WTC11 (cell line): ENCODE measurements around the gene COL4A1. TPM values are rescaled to one million over a fixed set of nuclear protein-coding genes. Genes with fewer than 3 reads are reported as not detected.
"Not testable (repeated sequence)": the region's sequence is repeated elsewhere in the genome, so short reads cannot be mapped to it uniquely, and the experiment has no call there.

ENCODE experiments used
- ATAC-seq: fragments of 200-7000 bp; cut with Tn5 transposase; 2 replicates; pipeline ENCODE4 v1.10.0; 2021; ENCODE audit warnings: mild to moderate bottlenecking, moderate library complexity
- CTCF ChIA-PET: fragments of 300-600 bp; sonication (Branson Sonifier 250); formaldehyde crosslinking; loops from one replicate; lab custom pipeline; 2021; ENCODE audit warnings: antibody characterized with exemption; lab: Charles Lee
- POLR2A ChIA-PET: fragments of 350-600 bp; sonication (Branson Sonifier 250); formaldehyde crosslinking; loops from one replicate; lab custom pipeline; 2021; ENCODE audit warnings: antibody characterized with exemption; lab: Charles Lee
- DNase-seq: peaks from one replicate; pipeline ENCODE4 v3.0.0; 2021; ENCODE audit warnings: low spot score
- H3K27ac Mint-ChIP-seq: 2 replicates; pipeline ENCODE4 v1.8.0; 2021; ENCODE audit warnings: mixed read lengths
- H3K27me3 Mint-ChIP-seq: 2 replicates; pipeline ENCODE4 v1.8.0; 2021; ENCODE audit warnings: low read depth, mild to moderate bottlenecking, moderate library complexity, mixed read lengths
- H3K36me3 Mint-ChIP-seq: 2 replicates; pipeline ENCODE4 v1.8.0; 2021; ENCODE audit warnings: mixed read lengths
- H3K4me1 Mint-ChIP-seq: 2 replicates; pipeline ENCODE4 v1.8.0; 2022; ENCODE audit warnings: mixed read lengths
- H3K4me3 Mint-ChIP-seq: 2 replicates; pipeline ENCODE4 v1.8.0; 2021; ENCODE audit warnings: mild to moderate bottlenecking, moderate library complexity, mixed read lengths
- H3K9me3 Mint-ChIP-seq: 2 replicates; pipeline ENCODE4 v1.8.0; 2021; ENCODE audit warnings: mixed read lengths
- AFF4 ChIP-seq: sonication (generic); formaldehyde crosslinking; IDR thresholded peaks from 2 replicates; pipeline ENCODE4 v1.8.1; 2023; ENCODE audit warnings: mild to moderate bottlenecking, missing genetic modification reagents, borderline replicate concordance
- ARID4B ChIP-seq: sonication (generic); formaldehyde crosslinking; IDR thresholded peaks from 2 replicates; pipeline ENCODE4 v1.8.0; 2023; ENCODE audit warnings: missing genetic modification reagents, mild to moderate bottlenecking, borderline replicate concordance
- E2F1 ChIP-seq: sonication (generic); formaldehyde crosslinking; IDR thresholded peaks from 2 replicates; pipeline ENCODE4 v1.8.0; 2022; ENCODE audit warnings: mild to moderate bottlenecking, missing genetic modification reagents
- ELF4 ChIP-seq: sonication (generic); formaldehyde crosslinking; IDR thresholded peaks from 2 replicates; pipeline ENCODE4 v1.8.1; 2022; ENCODE audit warnings: low read depth, mild to moderate bottlenecking, moderate library complexity, missing genetic modification reagents
- FOXP4 ChIP-seq: sonication (generic); formaldehyde crosslinking; IDR thresholded peaks from 2 replicates; pipeline ENCODE4 v1.8.0; 2022; ENCODE audit warnings: mild to moderate bottlenecking, missing genetic modification reagents
- ZNF138 ChIP-seq: sonication (generic); formaldehyde crosslinking; conservative IDR thresholded peaks from 2 replicates; pipeline ENCODE4 v1.8.1; 2022; ENCODE audit warnings: mild to moderate bottlenecking, moderate library complexity, missing genetic modification reagents
- ZNF232 ChIP-seq: sonication (generic); formaldehyde crosslinking; IDR thresholded peaks from 2 replicates; pipeline ENCODE4 v1.8.0; 2022; ENCODE audit warnings: mild to moderate bottlenecking, missing genetic modification reagents
- ZNF423 ChIP-seq: fragments of 250-450 bp; sonication (Bioruptor Pico); IDR thresholded peaks from 2 replicates; pipeline ENCODE4 v2.1.2; 2022; ENCODE audit warnings: mild to moderate bottlenecking, moderate library complexity
- ZSCAN18 ChIP-seq: fragments of 250-450 bp; sonication (Bioruptor Pico); IDR thresholded peaks from 2 replicates; pipeline ENCODE4 v2.1.2; 2022; ENCODE audit warnings: mild to moderate bottlenecking, moderate library complexity
- total RNA-seq: library from RNA; stranded (reverse); gene quantifications from 3 replicates; pipeline ENCODE4 v1.2.3, GENCODE V29; 2021

The COL4A1 gene
- total RNA-seq, 1 experiment from 2014 or later = 89.6 TPM

- DNase-seq = no peak
- TF ChIP-seq FOXP4 (CRISPR knock-in tag) = no peak
- TF ChIP-seq ELF4 = no peak
- no peak for TF ChIP-seq E2F1 (CRISPR knock-in tag)
- TF ChIP-seq ZNF138 (CRISPR knock-in tag) = no peak
- TF ChIP-seq ARID4B = no peak
- TF ChIP-seq AFF4 (CRISPR knock-in tag) = no peak
- TF ChIP-seq ZNF423 (CRISPR knock-in tag) = no peak
- no peak for TF ChIP-seq ZSCAN18
- no peak for TF ChIP-seq ZNF232 (CRISPR knock-in tag)
- TF ChIP-seq, all 79 proteins: peak for 0
- ChIA-PET CTCF (interaction anchor here (1.1 to 4.0 kb wide), 5 partner anchors 15 to 100 kb away, joined by 4 to 29 read pairs (median 7); partner anchors contain the start of genes COL4A1 and COL4A2), POLR2A (no interaction called here)
- peaks cover 53% of the 10 kb centered on the region for H3K4me1 Mint-ChIP-seq
- no peak overlapping the region for H3K4me3 Mint-ChIP-seq
- peaks cover 8% of the 10 kb centered on the region for H3K36me3 Mint-ChIP-seq
- peak overlapping the region; percentile 36; the same call in 1 of the 2 replicates for H3K27ac Mint-ChIP-seq
- no peak for ATAC-seq
- no peaks in the 10 kb centered on the region for H3K27me3 Mint-ChIP-seq
- H3K9me3 Mint-ChIP-seq = peaks cover 8% of the 10 kb centered on the region
These were observed 15.3 kb upstream of the COL4A1 start for GRCh38 chr13:110322126-110322827.

- H3K9me3 Mint-ChIP-seq, DNase-seq, CTCF ChIA-PET, POLR2A ChIA-PET, H3K4me3 Mint-ChIP-seq, H3K27me3 Mint-ChIP-seq, H3K27ac Mint-ChIP-seq, ATAC-seq: not testable (repeated sequence)
- Mint-ChIP-seq H3K36me3 (peaks cover 12% of the 10 kb centered on the region), H3K4me1 (peaks cover 46% of the 10 kb centered on the region)
These were observed 14.6 kb upstream of the COL4A1 start for GRCh38 chr13:110321573-110321972.
